ENCODE results near the gene FAM167B. TPM values are rescaled to one million over a fixed set of nuclear protein-coding genes. Genes with fewer than 3 reads are reported as not detected.

Gene FAM167B
- total RNA-seq, 6 donors from 2014 or later: 1.9 to 53.0 (median 4.6) TPM; not detected in 1

DNA sequence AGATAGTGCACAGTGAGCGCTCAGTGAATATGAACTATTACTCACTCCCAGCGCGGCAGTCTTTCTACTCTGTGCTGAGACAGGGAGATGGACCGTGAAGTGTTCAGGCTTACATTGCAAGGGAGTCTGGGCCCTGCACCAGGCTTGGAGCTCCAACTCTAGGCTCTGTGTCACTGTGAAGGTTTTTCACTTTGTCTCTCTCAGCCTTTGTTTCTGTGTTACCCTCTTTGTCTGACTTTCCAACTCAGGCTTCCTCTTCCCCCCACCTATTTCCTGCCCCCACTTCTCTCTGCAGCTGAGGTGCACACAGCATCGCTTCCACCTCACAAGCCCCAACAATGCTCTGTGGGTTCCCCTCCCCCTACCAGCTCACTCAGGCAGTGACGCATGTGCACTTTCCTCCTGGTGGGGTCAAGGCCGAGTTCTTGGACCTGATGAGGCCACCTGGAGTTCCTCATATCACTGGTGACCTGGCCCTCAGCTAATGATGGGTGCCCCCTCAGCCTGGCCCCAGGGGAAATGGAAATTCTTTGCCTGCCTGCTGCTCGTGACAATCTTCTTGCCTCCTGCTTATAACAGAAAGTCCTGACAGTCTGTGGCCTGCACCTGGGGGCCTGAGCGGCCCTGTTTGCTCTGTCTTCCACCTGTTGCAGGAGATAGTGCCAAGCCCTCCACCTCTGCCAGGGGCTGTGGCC, 3.0 kb downstream of the FAM167B start:
- Histone ChIP-seq H3K36me3 (no peaks in the 10 kb centered on the region), H3K4me3 (no peak overlapping the region), H3K27ac (peak overlapping the region; percentile 50 to 87 (median 82)), H3K27me3 (no peaks in the 10 kb centered on the region), H3K4me1 (peaks cover 45 to 68% (median 56%) of the 10 kb centered on the region in 4 donors), H3K9me3 (no peaks in the 10 kb centered on the region)
- ATAC-seq (ENCODE audit: low FRiP score in 2 of 2): peak; percentile 17 to 47
- peak in 1 of 2 donors; percentile 64 for DNase-seq
- 43 to 47% methylated on average over 6 to 9 of the region's 9 CpGs for WGBS, 2 donors
- TF ChIP-seq EP300 (IDR thresholded peaks at IDR 0.05) (peak in 1 of 4 donors; percentile 24), CTCF (IDR thresholded peaks at IDR 0.05) (no peak), POLR2AphosphoS5 (IDR thresholded peaks at IDR 0.05) (peak; percentile 50 to 60), POLR2A (IDR thresholded peaks at IDR 0.05) (peak in 1 of 4 donors; percentile 20)

DNA sequence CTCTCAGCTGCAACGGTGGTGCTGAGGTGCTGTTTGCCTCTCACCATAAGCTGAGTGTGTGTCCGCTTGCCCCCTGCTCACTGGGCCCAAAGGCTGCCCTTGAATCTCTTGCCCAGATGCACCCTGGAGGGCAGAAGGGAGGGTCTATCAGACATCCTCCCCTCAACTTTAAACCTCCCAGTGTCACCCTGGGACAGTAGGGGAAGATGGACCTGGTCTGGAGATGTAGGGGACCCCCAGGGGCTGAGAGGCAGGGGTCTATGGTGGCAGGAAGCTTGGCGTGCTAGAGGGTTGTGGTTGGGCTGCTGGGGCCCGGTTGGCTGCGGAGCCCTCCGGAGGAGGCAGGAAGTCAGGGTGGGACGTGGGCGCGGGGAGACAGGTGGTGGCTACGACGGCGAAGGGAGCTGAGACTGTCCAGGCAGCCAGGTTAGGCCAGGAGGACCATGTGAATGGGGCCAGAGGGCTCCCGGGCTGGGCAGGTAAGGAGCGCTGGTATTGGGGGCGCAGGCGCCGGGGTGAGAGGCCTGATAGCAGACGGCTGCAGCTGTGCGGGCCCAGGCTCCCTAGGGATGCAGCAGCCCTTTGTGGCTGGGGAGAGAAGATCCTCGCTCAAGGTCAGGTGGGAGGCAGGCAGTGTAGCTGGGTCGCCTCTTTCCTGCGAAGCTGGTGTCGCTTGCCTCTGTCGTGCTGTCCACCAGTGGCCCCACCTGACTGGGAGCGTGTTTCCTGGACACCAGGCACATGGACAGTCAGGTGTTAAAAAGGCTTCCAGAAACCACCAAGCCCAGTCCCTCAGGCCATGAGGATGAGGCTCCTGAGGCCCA, 4.1 kb downstream of the FAM167B start, which contains the start of gene LCK:
TSS of gene LCK (plus strand) at position 373 of the 824 bp plus-strand sequence. CDS start 23,065 bp downstream, outside the sequence.
- DNase-seq (peak in 1 of 2 donors; percentile 67), ATAC-seq (ENCODE audit: low FRiP score in 2 of 2) (no peak)
- Histone ChIP-seq H3K4me3 (peak within 1 kb of the TSS in 3 of 4 donors; percentile 23 to 41 (median 40)), H3K4me1 (peaks cover 45 to 63% (median 50%) of the 10 kb centered on the region in 4 donors), H3K27ac (peak within 1 kb of the TSS; percentile 50 to 87 (median 82)), H3K9me3 (no peaks in the 10 kb centered on the region), H3K36me3 (no peaks in the 10 kb centered on the region), H3K27me3 (no peaks in the 10 kb centered on the region)
- TF ChIP-seq POLR2A (IDR thresholded peaks at IDR 0.05) (peak in 1 of 4 donors; percentile 43), POLR2AphosphoS5 (IDR thresholded peaks at IDR 0.05) (no peak)
- WGBS, 2 donors: 65 to 68% methylated on average over 20 to 25 of the region's 25 CpGs

DNA sequence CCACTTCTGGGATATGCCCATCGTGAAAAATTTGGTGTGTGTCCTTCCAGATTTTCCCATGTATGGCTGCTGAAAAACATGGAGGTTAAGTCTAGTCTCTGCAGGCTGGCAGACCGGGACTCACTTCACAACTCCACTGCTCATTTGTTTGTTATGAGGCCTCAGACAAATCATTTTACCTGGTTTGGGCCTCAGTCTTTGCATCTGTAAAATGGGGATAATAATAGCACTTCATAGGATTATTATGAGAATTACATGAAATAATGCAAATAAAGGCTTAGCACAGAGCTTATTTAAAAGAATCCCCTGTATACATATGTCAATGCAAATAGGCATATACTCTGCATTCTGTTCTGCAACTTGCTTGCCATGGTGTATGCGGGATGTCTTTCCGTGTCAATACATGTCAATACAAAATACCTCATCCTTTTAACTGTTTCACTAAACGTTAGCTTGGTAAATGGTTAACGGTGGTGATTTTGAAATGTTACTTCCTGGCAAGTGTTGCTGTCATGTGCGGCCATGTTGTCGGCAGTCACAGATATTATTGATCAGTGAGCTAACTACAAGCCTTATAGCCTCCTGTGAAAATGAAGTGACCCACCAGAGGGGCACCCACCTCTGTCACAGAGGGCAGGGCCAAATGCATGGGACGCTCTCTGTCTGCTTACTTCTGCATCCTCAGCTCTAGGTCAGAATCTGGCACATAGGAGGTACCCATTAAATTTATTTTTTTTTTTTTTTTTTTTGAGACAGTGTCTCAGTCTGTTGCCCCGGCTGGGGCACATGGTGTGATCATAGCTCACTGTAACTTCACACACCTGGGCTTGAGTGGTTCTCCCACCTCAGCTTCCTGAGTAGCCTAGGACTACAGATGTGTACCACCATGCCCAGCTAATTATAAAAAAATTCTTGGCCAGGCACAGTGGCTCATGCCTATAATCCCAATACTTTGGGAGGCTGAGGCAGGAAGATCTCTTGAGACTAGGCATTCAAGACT, 8.3 kb downstream of the FAM167B start:
- TF ChIP-seq EP300 (IDR thresholded peaks at IDR 0.05): no peak
- no peak for TF ChIP-seq CTCF (IDR thresholded peaks at IDR 0.05)
- TF ChIP-seq POLR2A (IDR thresholded peaks at IDR 0.05): no peak
- no peak for TF ChIP-seq POLR2AphosphoS5 (IDR thresholded peaks at IDR 0.05)
- no peak for ATAC-seq (ENCODE audit: low FRiP score in 2 of 2)
- no peaks in the 10 kb centered on the region for H3K9me3 ChIP-seq

DNA sequence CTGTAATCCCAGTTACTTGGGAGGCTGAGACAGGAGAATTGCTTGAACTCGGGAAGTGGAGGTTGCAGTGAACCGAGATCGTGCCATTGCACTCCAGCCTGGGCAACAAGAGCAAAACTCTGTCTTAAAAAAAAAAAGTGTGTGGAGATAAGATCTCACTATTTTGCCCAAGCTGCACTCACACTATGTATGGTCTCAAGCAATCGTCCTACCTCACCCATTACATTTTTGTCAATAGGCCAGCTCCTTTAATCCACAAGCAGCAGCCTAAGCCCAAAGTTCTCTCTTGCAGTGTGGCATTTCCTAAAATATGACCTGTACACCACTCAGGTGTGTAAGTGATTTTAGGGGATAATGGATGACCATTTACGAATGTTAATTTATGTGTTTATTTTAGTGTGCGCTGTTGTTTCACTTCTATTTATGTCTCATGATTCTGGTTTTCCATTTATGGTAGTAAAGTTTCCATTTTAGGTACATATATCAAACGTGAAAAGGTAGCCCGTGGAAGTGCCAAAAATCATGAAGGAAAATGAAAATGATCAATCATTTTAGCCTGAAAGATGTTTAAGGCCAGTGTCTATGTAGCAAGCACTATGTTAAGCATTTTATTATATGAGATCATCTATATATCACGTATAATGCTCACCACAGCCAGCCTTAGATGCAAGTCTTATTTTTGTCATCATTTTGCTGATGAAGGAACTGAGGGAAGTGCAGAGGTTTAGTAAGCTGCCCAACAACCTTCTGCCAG, 9.6 kb downstream of the FAM167B start:
- Histone ChIP-seq H3K4me1 (peaks cover 0 to 10% (median 7%) of the 10 kb centered on the region in 4 donors), H3K27ac (no peak overlapping the region), H3K4me3 (no peak overlapping the region), H3K36me3 (no peaks in the 10 kb centered on the region), H3K27me3 (no peaks in the 10 kb centered on the region), H3K9me3 (no peaks in the 10 kb centered on the region)
- no peak for ATAC-seq (ENCODE audit: low FRiP score in 2 of 2)
- TF ChIP-seq EP300 (IDR thresholded peaks at IDR 0.05) (no peak), CTCF (IDR thresholded peaks at IDR 0.05) (no peak), POLR2A (IDR thresholded peaks at IDR 0.05) (no peak), POLR2AphosphoS5 (IDR thresholded peaks at IDR 0.05) (no peak)
- no peak for DNase-seq
- WGBS, 2 donors: 72 to 79% methylated on average over 9 of the region's 9 CpGs

More for the DNA sequence above, 8.3 kb downstream of the FAM167B start:
- no peak for DNase-seq
- no peaks in the 10 kb centered on the region for H3K27me3 ChIP-seq
- peak overlapping the region in 2 of 4 donors; percentile 23 to 42 for H3K27ac ChIP-seq
- H3K36me3 ChIP-seq: no peaks in the 10 kb centered on the region
- WGBS, 2 donors: 72 to 79% methylated on average over 10 of the region's 10 CpGs
- no peak overlapping the region for H3K4me3 ChIP-seq
- H3K4me1 ChIP-seq: peaks cover 10 to 21% (median 12%) of the 10 kb centered on the region in 4 donors
